Measurements from ENCODE around the gene SERPINA5. TPM values are rescaled to one million over a fixed set of nuclear protein-coding genes. Genes with fewer than 3 reads are reported as not detected.

The SERPINA5 gene
- polyA plus RNA-seq, 1 experiment, result not detected

- POLR2A ChIA-PET, result no interaction called here
Measured at GRCh38 chr14:94619297-94619696, 38.1 kb downstream of the SERPINA5 start.

GRCh38 chr14:94620597-94620996 is 39.4 kb downstream of the SERPINA5 start:
- no peak for TF ChIP-seq CTCF (IDR thresholded peaks at IDR 0.05; ENCODE audit: low read depth, low read length)
- H3K27me3 ChIP-seq (ENCODE audit: control insufficient read depth, insufficient read depth, low read length), result peaks cover 6% of the 10 kb centered on the region
- ChIA-PET CTCF (no interaction called here), POLR2A (no interaction called here)
- peaks cover 25% of the 10 kb centered on the region for H3K9me3 ChIP-seq (ENCODE audit: control insufficient read depth, insufficient read depth, low read length)
- H3K27ac ChIP-seq (ENCODE audit: low read depth, low read length), result no peak overlapping the region
- H3K4me3 ChIP-seq (ENCODE audit: low read depth, low read length), result no peak overlapping the region
- DNase-seq (ENCODE audit: low read depth, low spot score), result no peak

More at GRCh38 chr14:94619297-94619696, 38.1 kb downstream of the SERPINA5 start:
- H3K9me3 ChIP-seq (ENCODE audit: control insufficient read depth, insufficient read depth, low read length), result peaks cover 25% of the 10 kb centered on the region
- no peak for TF ChIP-seq CTCF (IDR thresholded peaks at IDR 0.05; ENCODE audit: low read depth, low read length)
- H3K27me3 ChIP-seq (ENCODE audit: control insufficient read depth, insufficient read depth, low read length), result peaks cover 6% of the 10 kb centered on the region
- no peak overlapping the region for H3K27ac ChIP-seq (ENCODE audit: low read depth, low read length)
- CTCF ChIA-PET, result no interaction called here
- H3K4me3 ChIP-seq (ENCODE audit: low read depth, low read length), result no peak overlapping the region
- no peak for DNase-seq (ENCODE audit: low read depth, low spot score)

- ChIA-PET CTCF (no interaction called here), POLR2A (no interaction called here)
- no peak for DNase-seq (ENCODE audit: low read depth, low spot score)
Measured at GRCh38 chr14:94621358-94622134, 40.3 kb downstream of the SERPINA5 start.

GRCh38 chr14:94622653-94623421 is 41.6 kb downstream of the SERPINA5 start:
- Histone ChIP-seq H3K4me3 (ENCODE audit: low read depth, low read length) (no peak overlapping the region), H3K27me3 (ENCODE audit: control insufficient read depth, insufficient read depth, low read length) (peaks cover 6% of the 10 kb centered on the region), H3K27ac (ENCODE audit: low read depth, low read length) (no peak overlapping the region), H3K9me3 (ENCODE audit: control insufficient read depth, insufficient read depth, low read length) (peaks cover 15% of the 10 kb centered on the region)
- no peak for DNase-seq (ENCODE audit: low read depth, low spot score)
- ChIA-PET CTCF (no interaction called here), POLR2A (no interaction called here)
- no peak for TF ChIP-seq CTCF (IDR thresholded peaks at IDR 0.05; ENCODE audit: low read depth, low read length)

More at GRCh38 chr14:94621358-94622134, 40.3 kb downstream of the SERPINA5 start:
- Histone ChIP-seq H3K27me3 (ENCODE audit: control insufficient read depth, insufficient read depth, low read length) (peaks cover 6% of the 10 kb centered on the region), H3K4me3 (ENCODE audit: low read depth, low read length) (no peak overlapping the region), H3K9me3 (ENCODE audit: control insufficient read depth, insufficient read depth, low read length) (peaks cover 22% of the 10 kb centered on the region), H3K27ac (ENCODE audit: low read depth, low read length) (no peak overlapping the region)
- TF ChIP-seq CTCF (IDR thresholded peaks at IDR 0.05; ENCODE audit: low read depth, low read length), result no peak

- Histone ChIP-seq H3K9me3 (ENCODE audit: control insufficient read depth, insufficient read depth, low read length) (peaks cover 11% of the 10 kb centered on the region), H3K27ac (ENCODE audit: low read depth, low read length) (no peak overlapping the region), H3K27me3 (ENCODE audit: control insufficient read depth, insufficient read depth, low read length) (peaks cover 8% of the 10 kb centered on the region), H3K4me3 (ENCODE audit: low read depth, low read length) (no peak overlapping the region)
- no peak for TF ChIP-seq CTCF (IDR thresholded peaks at IDR 0.05; ENCODE audit: low read depth, low read length)
- CTCF ChIA-PET, result no interaction called here
- DNase-seq (ENCODE audit: low read depth, low spot score), result no peak
- POLR2A ChIA-PET, result no interaction called here
Measured at GRCh38 chr14:94623422-94623809, 42.2 kb downstream of the SERPINA5 start.

All from AG04450 (cell line).